ENCODE results near the gene GTF2I.
"Not testable (repeated sequence)": the region's sequence is repeated elsewhere in the genome, so short reads cannot be mapped to it uniquely, and the experiment has no call there.

Gene GTF2I

GRCh38 chr7:74709880-74710671, 52.6 kb downstream of the GTF2I start:
- no peak for DNase-seq (ENCODE audit: low read depth in 1 of 2, low spot score in 1 of 2)

DNA sequence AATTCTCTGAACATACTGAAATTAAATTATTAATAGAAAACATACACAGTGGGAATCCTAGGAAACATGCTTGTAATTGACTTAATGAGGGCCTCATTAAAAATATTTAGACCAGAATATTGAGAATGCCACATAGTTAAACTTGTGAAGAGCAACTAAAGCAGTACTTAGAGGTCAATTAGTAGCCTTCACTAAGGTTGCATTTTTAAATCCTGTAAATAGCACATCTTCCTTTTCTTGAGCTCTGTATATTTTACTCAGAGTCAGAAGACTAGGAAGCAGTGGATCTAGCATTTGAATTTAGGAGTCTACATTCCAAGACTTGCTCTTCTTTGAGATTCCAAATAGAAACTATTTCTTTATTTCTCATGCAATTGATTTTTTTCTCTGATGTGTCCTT, 56.0 kb downstream of the GTF2I start:
- no peak for DNase-seq (ENCODE audit: low read depth in 1 of 2, low spot score in 1 of 2)

DNA sequence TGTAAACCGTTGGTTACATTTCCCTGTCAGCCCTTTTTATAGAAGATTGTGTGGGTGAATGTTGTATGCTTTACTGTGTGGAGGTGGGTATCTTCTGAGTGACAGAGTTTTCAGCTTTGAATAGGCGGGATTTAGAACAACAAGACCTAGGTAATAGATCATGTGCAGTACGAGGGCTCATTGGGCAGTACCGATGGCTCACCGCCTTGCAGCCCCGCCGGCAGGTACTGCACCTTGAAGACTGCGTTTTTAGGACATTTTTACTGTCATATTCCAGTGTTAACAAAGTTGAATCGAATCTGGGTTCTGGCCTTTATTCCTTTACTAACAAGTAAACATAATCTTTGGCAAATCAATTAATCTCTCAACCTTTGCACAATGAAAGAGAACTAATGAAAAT, 60.4 kb downstream of the GTF2I start:
- DNase-seq (ENCODE audit: low read depth in 1 of 2, low spot score in 1 of 2) = no peak

- DNase-seq (ENCODE audit: low read depth in 1 of 2, low spot score in 1 of 2) = no peak
Observed at GRCh38 chr7:74718336-74718735, 60.8 kb downstream of the GTF2I start.

DNA sequence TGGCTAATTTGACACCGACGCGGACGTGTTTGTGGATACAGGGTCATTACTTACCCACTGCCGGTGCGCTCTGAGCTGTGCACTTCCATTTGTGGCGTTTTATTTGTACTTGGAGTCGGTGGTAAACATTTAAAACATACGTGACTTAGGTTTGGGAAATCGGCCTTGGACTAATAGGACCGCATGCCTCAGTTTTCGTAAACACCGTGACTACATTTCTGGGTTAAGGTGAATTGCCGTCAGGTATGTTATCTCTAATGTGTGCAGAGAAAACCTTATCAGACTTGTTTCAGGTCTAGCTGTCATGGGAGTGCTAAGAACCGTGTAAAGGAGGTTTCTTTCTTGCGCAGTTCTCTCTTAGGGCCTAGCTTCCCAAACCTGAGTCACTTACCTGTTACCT, 64.6 kb downstream of the GTF2I start:
- no peak for DNase-seq (ENCODE audit: low read depth in 1 of 2, low spot score in 1 of 2)

- no peak for DNase-seq (ENCODE audit: low read depth in 1 of 2, low spot score in 1 of 2)
Observed at GRCh38 chr7:74725840-74726239, 68.3 kb downstream of the GTF2I start.

- DNase-seq (ENCODE audit: low read depth in 1 of 2, low spot score in 1 of 2) = no peak
Observed at GRCh38 chr7:74726309-74727101, 69.0 kb downstream of the GTF2I start.

DNA sequence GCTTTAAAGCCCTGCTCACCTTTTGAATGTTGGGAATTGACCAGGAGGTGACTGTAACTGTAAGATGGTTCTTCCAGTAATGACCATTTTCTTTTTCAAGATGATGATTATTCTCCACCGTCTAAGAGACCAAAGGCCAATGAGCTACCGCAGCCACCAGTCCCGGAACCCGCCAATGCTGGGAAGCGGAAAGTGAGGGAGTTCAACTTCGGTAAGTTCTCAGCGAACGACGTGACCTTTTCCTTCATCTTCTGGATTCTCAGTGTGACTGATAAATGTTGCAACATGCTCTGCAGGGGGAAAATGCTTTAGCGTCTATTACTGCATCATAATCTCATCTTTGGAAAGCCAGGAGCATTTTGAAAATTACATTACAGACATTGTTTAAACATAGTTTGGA, 71.2 kb downstream of the GTF2I start:
- DNase-seq (ENCODE audit: low read depth in 1 of 2, low spot score in 1 of 2) = not testable (repeated sequence)

- not testable (repeated sequence) for DNase-seq (ENCODE audit: low read depth in 1 of 2, low spot score in 1 of 2)
Observed at GRCh38 chr7:74730186-74730585, 72.7 kb downstream of the GTF2I start.

- not testable (repeated sequence) for DNase-seq (ENCODE audit: low read depth in 1 of 2, low spot score in 1 of 2)
Observed at GRCh38 chr7:74739974-74740703, 82.6 kb downstream of the GTF2I start.

GRCh38 chr7:74743936-74744557, 86.5 kb downstream of the GTF2I start:
- not testable (repeated sequence) for DNase-seq (ENCODE audit: low read depth in 1 of 2, low spot score in 1 of 2)

DNA sequence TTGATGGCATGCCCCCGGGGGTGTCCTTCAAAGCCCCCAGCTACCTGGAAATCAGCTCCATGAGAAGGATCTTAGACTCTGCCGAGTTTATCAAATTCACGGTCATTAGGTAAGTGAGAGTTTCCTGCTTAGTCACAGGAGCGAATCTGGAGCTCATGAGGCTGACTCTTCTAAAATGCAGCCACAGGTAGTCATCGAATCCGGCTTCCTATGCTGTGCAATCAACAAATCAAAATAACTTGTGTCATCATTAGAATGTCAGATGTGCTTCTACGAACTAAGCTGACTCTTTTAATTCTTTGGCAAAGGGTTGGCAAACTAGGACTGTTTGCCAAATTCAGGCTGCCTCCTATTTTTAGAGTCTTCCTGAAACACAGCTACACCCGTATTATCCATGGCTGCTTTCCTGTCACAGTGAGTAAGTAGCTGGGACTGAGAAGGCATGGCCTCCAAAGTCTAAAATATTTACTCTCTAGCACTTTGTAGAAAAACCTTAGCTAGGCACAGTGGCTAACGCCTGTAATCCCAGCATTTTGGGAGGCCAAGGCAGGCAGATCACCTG, 96.5 kb downstream of the GTF2I start:
- not testable (repeated sequence) for DNase-seq (ENCODE audit: low read depth in 1 of 2, low spot score in 1 of 2)

DNA sequence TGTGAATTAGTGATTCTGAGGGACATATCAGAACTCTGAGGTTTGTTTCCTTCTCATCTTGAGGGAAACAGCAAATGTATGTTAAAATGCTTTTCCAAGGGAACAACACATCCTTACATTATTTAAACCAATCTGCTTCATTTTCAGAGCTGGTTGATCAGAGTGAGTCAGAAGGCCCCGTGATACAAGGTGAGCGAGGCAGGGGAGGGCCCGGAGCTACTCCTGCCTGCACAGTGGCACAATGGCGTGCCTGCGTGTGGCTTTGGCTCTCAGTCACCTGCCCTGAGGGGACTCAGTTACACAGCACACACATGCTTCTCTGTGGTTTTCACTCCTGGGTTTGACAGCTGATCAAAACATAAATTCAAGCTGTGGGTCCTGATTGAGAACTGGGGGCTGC, 99.2 kb downstream of the GTF2I start:
- not testable (repeated sequence) for DNase-seq (ENCODE audit: low read depth in 1 of 2, low spot score in 1 of 2)

DNA sequence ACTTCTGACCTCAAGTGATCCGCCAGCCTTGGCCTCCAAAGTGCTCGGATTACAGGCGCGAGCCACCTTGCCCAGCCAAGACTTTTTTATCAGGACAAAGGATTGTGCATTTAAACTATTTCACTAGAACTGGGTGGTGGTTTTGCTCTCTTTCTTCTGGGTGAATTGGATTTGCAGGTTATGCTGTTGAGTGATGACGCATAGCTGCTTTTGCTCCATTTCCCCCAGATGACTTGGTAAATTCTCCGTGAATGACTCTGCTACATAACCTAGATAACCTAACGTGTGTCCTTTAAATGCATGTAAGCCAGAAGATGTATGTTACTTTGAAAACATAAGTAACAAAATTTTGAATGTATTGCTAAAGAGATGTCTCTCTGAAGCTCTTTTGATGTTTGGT, 100.8 kb downstream of the GTF2I start:
- DNase-seq (ENCODE audit: low read depth in 1 of 2, low spot score in 1 of 2) = not testable (repeated sequence)

DNA sequence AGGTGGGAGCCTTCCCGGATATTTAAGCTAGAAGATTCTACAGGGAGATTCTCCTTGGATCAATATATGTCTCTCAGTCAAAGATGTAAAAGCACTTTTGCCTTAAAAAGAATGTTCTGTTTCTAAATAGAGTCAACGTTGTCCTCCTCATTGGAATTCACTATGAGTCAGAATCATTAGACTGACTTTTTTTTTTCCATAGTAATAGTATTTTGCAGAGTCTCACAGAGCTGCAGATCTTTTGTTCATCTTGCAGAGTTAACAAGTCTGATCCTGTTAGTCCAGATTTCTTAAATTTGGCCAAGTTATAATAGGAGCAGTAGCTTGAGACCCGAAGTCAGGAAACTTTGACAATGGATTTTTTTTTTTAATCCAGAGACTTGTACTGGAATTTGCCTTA, 101.5 kb downstream of the GTF2I start:
- not testable (repeated sequence) for DNase-seq (ENCODE audit: low read depth in 1 of 2, low spot score in 1 of 2)

DNA sequence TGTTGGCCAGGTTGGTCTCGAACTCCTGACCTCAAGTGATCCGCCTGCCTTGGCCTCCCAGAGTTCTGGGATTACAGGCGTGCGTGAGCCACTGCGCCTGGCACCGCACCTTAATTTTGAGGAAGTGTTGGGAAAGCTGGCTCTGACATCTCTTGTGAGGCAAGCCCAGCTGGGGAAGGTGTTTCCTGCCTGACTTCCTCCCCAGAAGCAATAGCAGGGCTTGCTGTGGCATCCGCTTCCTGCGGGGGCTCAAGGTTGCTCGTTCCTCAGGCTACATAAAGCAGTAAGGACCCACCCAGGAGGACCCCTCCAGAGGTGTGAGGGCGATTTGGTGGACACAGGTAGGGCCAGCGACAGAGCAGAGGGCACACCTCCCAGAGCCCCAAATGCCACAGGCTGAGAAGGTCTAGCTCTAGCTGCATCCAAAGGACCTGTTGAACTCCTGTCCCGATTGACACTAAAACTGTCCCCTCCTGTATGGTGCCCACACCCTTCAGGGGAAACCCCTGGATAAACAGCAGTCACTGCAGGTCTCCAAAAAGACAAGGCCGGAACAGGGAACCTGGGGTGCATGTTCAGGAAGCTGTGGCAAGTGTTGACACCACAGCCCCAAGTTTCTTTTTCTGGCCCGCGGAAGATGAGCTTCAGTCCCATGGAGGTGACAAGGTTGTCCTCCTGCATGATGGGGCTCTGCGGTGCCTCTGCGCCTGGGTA, 107.8 kb downstream of the GTF2I start:
- not testable (repeated sequence) for DNase-seq (ENCODE audit: low read depth in 1 of 2, low spot score in 1 of 2)

GRCh38 chr7:74766509-74766908, 109.0 kb downstream of the GTF2I start:
- not testable (repeated sequence) for DNase-seq (ENCODE audit: low read depth in 1 of 2, low spot score in 1 of 2)

GRCh38 chr7:74766991-74767390, 109.5 kb downstream of the GTF2I start:
- DNase-seq (ENCODE audit: low read depth in 1 of 2, low spot score in 1 of 2) = not testable (repeated sequence)

GRCh38 chr7:74770062-74770461, 112.5 kb downstream of the GTF2I start:
- not testable (repeated sequence) for DNase-seq (ENCODE audit: low read depth in 1 of 2, low spot score in 1 of 2)

- not testable (repeated sequence) for DNase-seq (ENCODE audit: low read depth in 1 of 2, low spot score in 1 of 2)
Observed at GRCh38 chr7:74772093-74772492, 114.6 kb downstream of the GTF2I start.
